ENCODE data around the gene KCNIP3.

GRCh38 chr2:95317665-95318425 is 20.7 kb downstream of the KCNIP3 start:
- TF ChIP-seq CTCF (IDR thresholded peaks at IDR 0.05 in 8 of 11, conservative IDR thresholded peaks at IDR 0.05 in 3 of 11) (no peak), POLR2AphosphoS5 (IDR thresholded peaks at IDR 0.05) (no peak), POLR2A (IDR thresholded peaks at IDR 0.05) (no peak)
